ENCODE data around the gene PSMD2. TPM values are rescaled to one million over a fixed set of nuclear protein-coding genes. Genes with fewer than 3 reads are reported as not detected.

The PSMD2 gene
- total RNA-seq, 2 experiments from 2014 or later: 207 to 209 TPM

DNA sequence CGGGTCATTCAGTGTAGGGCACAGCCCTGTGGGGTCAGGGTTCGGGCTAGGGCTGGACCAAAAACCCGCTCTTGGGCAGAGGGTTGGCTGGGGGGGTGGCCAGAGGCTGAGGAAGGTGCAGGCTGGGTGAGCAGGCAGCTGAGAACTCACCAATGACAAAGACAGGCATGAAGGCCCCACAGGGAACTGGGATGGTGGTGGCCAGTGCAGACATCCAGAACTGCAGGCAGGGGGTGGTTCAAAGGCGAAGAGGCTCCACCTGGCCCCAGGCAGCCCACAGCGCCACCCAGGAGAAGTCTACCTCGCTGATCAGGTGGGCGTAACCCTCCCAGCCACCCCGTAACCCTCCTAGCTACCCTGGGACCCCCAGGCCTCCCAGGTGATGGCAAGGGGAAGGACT, 55.7 kb downstream of the PSMD2 start:
- ChIA-PET POLR2A (no interaction called here), CTCF (interaction anchor here (0.7 to 4.1 kb wide), 4 partner anchors 14 to 206 kb away, joined by 3 to 22 read pairs (median 4); no protein-coding TSS in a partner anchor)
- ATAC-seq: no peak

DNA sequence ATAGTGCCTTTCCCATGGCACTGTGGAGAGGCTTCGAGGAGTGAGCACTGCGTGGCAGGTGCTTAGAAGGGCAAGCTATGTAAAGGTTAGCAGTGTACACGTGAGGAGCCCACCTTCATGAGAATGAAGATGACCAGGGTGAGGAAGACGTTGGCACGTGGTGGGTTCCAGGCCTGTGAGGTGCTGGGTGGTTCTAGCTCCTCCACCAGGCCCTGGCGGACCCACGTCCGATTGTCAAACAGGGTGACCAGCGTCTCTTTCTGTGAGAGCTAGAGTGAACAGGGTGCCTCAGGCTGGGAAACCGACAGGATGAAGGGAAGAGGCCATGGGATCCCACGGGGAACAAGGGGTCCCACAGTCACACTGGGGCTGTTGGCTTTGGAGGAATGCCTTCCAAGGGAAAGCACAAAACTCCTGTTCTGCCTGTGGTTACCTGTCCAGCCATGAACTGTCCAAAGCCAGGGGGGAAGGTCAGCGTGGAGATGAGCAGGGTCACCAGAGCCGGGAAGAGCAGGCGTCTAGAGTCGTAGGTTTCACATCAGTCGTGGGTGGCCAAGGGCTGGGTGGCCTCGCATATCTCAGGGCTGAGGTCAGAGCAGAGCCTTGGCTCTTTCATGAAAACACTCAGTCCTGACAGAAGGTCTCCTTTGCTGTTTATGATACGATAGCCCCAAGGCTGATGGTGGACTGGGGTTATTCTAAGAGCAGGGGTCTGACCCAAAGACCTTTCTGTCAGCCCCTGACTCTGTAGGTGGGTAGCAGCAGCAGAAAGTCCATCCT, 56.4 kb downstream of the PSMD2 start:
- ATAC-seq: no peak
- H3K4me3 Mint-ChIP-seq: no peak overlapping the region

More for the DNA sequence above, 55.7 kb downstream of the PSMD2 start:
- Mint-ChIP-seq H3K36me3 (ENCODE audit: low read depth) (no peaks in the 10 kb centered on the region), H3K27me3 (ENCODE audit: low read depth) (no peaks in the 10 kb centered on the region), H3K27ac (no peak overlapping the region), H3K9me3 (ENCODE audit: insufficient read depth) (no peaks in the 10 kb centered on the region), H3K4me3 (no peak overlapping the region), H3K4me1 (ENCODE audit: low read depth) (peaks cover 6% of the 10 kb centered on the region)
- DNase-seq: no peak

GRCh38 chr3:184357248-184358123, 58.4 kb downstream of the PSMD2 start:
- H3K36me3 Mint-ChIP-seq (ENCODE audit: low read depth): no peaks in the 10 kb centered on the region
- POLR2A ChIA-PET: no interaction called here

More for the DNA sequence above, 56.4 kb downstream of the PSMD2 start:
- no peak for DNase-seq
- Mint-ChIP-seq H3K27me3 (ENCODE audit: low read depth) (no peaks in the 10 kb centered on the region), H3K9me3 (ENCODE audit: insufficient read depth) (no peaks in the 10 kb centered on the region), H3K36me3 (ENCODE audit: low read depth) (no peaks in the 10 kb centered on the region), H3K4me1 (ENCODE audit: low read depth) (peaks cover 12% of the 10 kb centered on the region), H3K27ac (no peak overlapping the region)
- ChIA-PET CTCF (interaction anchor here (0.7 to 4.1 kb wide), 4 partner anchors 14 to 206 kb away, joined by 3 to 22 read pairs (median 4); no protein-coding TSS in a partner anchor), POLR2A (no interaction called here)

DNA sequence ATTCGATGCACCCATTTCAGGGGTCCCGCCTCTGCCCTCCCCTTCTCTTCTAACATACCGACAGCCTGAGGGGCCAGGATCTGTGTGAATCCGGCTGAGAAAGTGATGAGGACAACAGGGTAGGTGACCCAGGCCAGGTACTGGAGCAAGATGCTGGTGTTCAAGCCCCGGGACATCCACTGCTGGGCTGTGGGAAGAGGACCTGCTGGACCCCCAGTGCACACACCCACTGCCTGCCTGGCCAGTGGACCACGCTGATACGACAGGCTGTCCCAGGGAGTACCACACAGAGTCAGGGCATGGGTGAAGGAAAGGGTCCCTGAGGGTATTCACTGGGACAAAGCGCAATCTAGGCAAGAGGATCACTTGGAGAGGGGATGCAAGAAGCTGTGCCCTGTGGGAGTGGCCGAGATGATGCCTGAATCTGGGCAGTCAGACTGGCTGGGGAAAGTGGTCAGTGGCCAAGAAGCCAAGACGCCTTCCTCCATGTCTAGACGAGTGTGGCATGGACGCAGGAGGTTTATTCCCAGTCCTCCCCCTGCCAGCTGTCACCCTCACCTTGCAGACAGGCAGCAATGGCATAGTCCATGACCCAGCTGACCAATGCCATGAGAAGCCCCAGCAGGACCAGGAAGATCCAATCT, 59.2 kb downstream of the PSMD2 start:
- peaks cover under 1% of the 10 kb centered on the region for H3K36me3 Mint-ChIP-seq (ENCODE audit: low read depth)
- no peak overlapping the region for H3K4me3 Mint-ChIP-seq
- no peak overlapping the region for H3K27ac Mint-ChIP-seq
- peaks cover 18% of the 10 kb centered on the region for H3K4me1 Mint-ChIP-seq (ENCODE audit: low read depth)
- ChIA-PET CTCF (interaction anchor here (2.8 kb wide), 1 partner anchor 14 kb away, joined by 12 read pairs; no protein-coding TSS in a partner anchor), POLR2A (no interaction called here)
- no peaks in the 10 kb centered on the region for H3K27me3 Mint-ChIP-seq (ENCODE audit: low read depth)
- DNase-seq: no peak
- H3K9me3 Mint-ChIP-seq (ENCODE audit: insufficient read depth): no peaks in the 10 kb centered on the region
- no peak for ATAC-seq

More at GRCh38 chr3:184357248-184358123, 58.4 kb downstream of the PSMD2 start:
- no peak for ATAC-seq
- Mint-ChIP-seq H3K27me3 (ENCODE audit: low read depth) (no peaks in the 10 kb centered on the region), H3K9me3 (ENCODE audit: insufficient read depth) (no peaks in the 10 kb centered on the region), H3K4me1 (ENCODE audit: low read depth) (peaks cover 18% of the 10 kb centered on the region), H3K27ac (no peak overlapping the region), H3K4me3 (no peak overlapping the region)
- DNase-seq: no peak
- CTCF ChIA-PET: interaction anchor here (0.6 kb wide), 1 partner anchor 67 kb away, joined by 3 read pairs; no protein-coding TSS in a partner anchor

Other genes with a start within 250 kb of the PSMD2 start
- gene HTR3C, start 246.2 kb upstream of the PSMD2 start, total RNA-seq: not detected
- not detected for gene HTR3E, start 202.2 kb upstream of the PSMD2 start, total RNA-seq
- 10 to 100 TPM; 55.1 to 55.4 TPM for gene EIF2B5, start 163.9 kb upstream of the PSMD2 start, total RNA-seq
- gene DVL3, start 143.9 kb upstream of the PSMD2 start, total RNA-seq: 10 to 100 TPM; 31.2 to 32.6 TPM
- gene AP2M1, start 124.4 kb upstream of the PSMD2 start, total RNA-seq: 100 to 1,000 TPM; 228 to 231 TPM
- 10 to 100 TPM; 56.6 to 57.8 TPM for gene ABCF3, start 113.0 kb upstream of the PSMD2 start, total RNA-seq
- gene VWA5B2, start 69.7 kb upstream of the PSMD2 start, total RNA-seq: not detected
- gene ALG3, start 50.3 kb upstream of the PSMD2 start, total RNA-seq: 10 to 100 TPM; 38.1 to 43.8 TPM
- gene EEF1AKMT4, start 49.6 kb upstream of the PSMD2 start, total RNA-seq: 1 to 10 TPM; 4.5 to 4.7 TPM
- gene CAMK2N2, start 37.7 kb upstream of the PSMD2 start, total RNA-seq: not detected
- not detected for gene ECE2, start 23.2 kb upstream of the PSMD2 start, total RNA-seq
- gene EIF4G1, start 15.4 kb downstream of the PSMD2 start, total RNA-seq: 100 to 1,000 TPM; 339 to 348 TPM
- gene FAM131A, start 38.4 kb downstream of the PSMD2 start, total RNA-seq: 1 to 10 TPM; 3.1 to 3.2 TPM
- gene CLCN2, start 62.4 kb downstream of the PSMD2 start, total RNA-seq: 1 to 10 TPM; 4.7 to 4.8 TPM
- 100 to 1,000 TPM; 101 to 103 TPM for gene POLR2H, start 62.5 kb downstream of the PSMD2 start, total RNA-seq
- not detected for gene THPO, start 79.0 kb downstream of the PSMD2 start, total RNA-seq
- not detected for gene CHRD, start 80.8 kb downstream of the PSMD2 start, total RNA-seq